HepG2 (cell line): ENCODE measurements around the gene PCAT7. TPM values are rescaled to one million over a fixed set of nuclear protein-coding genes. Genes with fewer than 3 reads are reported as not detected.
A peak's percentile ranks its signal among the peaks of the same experiment; 100 is the strongest.

Source experiments
- KDM4B ChIP-seq: sonication (generic); formaldehyde crosslinking; IDR thresholded peaks from 2 replicates; pipeline ENCODE4 v1.4.0; 2020; ENCODE audit warnings: missing genetic modification reagents
- MEIS1 ChIP-seq: sonication (generic); formaldehyde crosslinking; IDR thresholded peaks from 2 replicates; pipeline ENCODE4 v1.9.0; 2021; ENCODE audit warnings: mild to moderate bottlenecking, missing genetic modification reagents, moderate library complexity, borderline replicate concordance
- PHF21A ChIP-seq: sonication (generic); formaldehyde crosslinking; IDR thresholded peaks from 2 replicates; pipeline ENCODE4 v1.5.0; 2020; ENCODE audit warnings: mild to moderate bottlenecking, missing genetic modification reagents
- POLR2A ChIP-seq, 2 experiments: IDR thresholded peaks; 2 replicates each; pipeline ENCODE4 v1.6.1; 2011; ENCODE audit warnings: low read depth in 2 of 2, low read length in 2 of 2, mild to moderate bottlenecking in 1 of 2, moderate library complexity in 1 of 2; ENCODE audit not compliant: insufficient read depth in 1 of 2
- SIX4 ChIP-seq: sonication (generic); formaldehyde crosslinking; IDR thresholded peaks from 2 replicates; pipeline ENCODE4 v1.4.0; 2020; ENCODE audit warnings: missing genetic modification reagents
- STAG1 ChIP-seq: sonication (generic); formaldehyde crosslinking; IDR thresholded peaks from 2 replicates; pipeline ENCODE4 v1.4.0; 2020; ENCODE audit warnings: missing genetic modification reagents
- ZBTB8A ChIP-seq: sonication (generic); formaldehyde crosslinking; IDR thresholded peaks from 2 replicates; pipeline ENCODE4 v1.4.0; 2020; ENCODE audit warnings: mild to moderate bottlenecking, low read depth, missing genetic modification reagents, borderline replicate concordance
- ZMYM3 ChIP-seq: sonication (generic); formaldehyde crosslinking; IDR thresholded peaks from 2 replicates; pipeline ENCODE4 v1.5.1; 2020; ENCODE audit warnings: mild to moderate bottlenecking, missing genetic modification reagents
- ZNF446 ChIP-seq: sonication (generic); formaldehyde crosslinking; IDR thresholded peaks from 2 replicates; pipeline ENCODE4 v1.5.0; 2020; ENCODE audit warnings: mild to moderate bottlenecking, missing genetic modification reagents
- ZNF563 ChIP-seq: sonication (generic); formaldehyde crosslinking; IDR thresholded peaks from 2 replicates; pipeline ENCODE4 v1.8.0; 2022; ENCODE audit warnings: mild to moderate bottlenecking, moderate library complexity, missing genetic modification reagents
- ZNF564 ChIP-seq: sonication (generic); formaldehyde crosslinking; IDR thresholded peaks from 2 replicates; pipeline ENCODE4 v1.8.1; 2023; ENCODE audit warnings: mild to moderate bottlenecking, missing genetic modification reagents
- ZSCAN22 ChIP-seq: sonication (generic); formaldehyde crosslinking; IDR thresholded peaks from 2 replicates; pipeline ENCODE4 v1.4.0; 2020; ENCODE audit warnings: mild to moderate bottlenecking, missing genetic modification reagents
- polyA plus RNA-seq, 8 experiments: library from polyadenylated mRNA; depleted of rRNA in 3 of 8; stranded (reverse) in 7 of 8; unstranded in 1 of 8; fragments of >200 nt; fragmentation: Illumina TruSeq in 4 of 8; extraction: Trizol in 4 of 8; gene quantifications; 2 replicates each; pipeline versions ENCODE4 v1.2.1 to v1.2.3, GENCODE V29; 2011 to 2016; ENCODE audit warnings: low read depth in 4 of 8, missing spikeins in 1 of 8, mixed read lengths in 1 of 8; ENCODE audit not compliant: insufficient read depth in 1 of 8
- total RNA-seq, 5 experiments: library from RNA; depleted of rRNA; stranded (reverse); fragments of >200 nt; fragmentation: Illumina TruSeq; extraction: Trizol; gene quantifications; 2 replicates each; pipeline ENCODE4 v1.2.3, GENCODE V29; 2016; ENCODE audit warnings: low read depth in 1 of 5
- TF ChIP-seq, protein P1 (sequence below): sonication (generic); formaldehyde crosslinking; IDR thresholded peaks from 2 replicates; pipeline ENCODE4 v1.8.0; 2022; ENCODE audit warnings: missing genetic modification reagents, mild to moderate bottlenecking, inconsistent platforms, borderline replicate concordance
- TF ChIP-seq, protein P2 (sequence below), 2 experiments: fragments of 450-650 bp in 1 of 2; sonication (generic) in 1 of 2; formaldehyde crosslinking; IDR thresholded peaks; 2 replicates each; pipeline versions ENCODE4 v1.5.0 to v1.8.0; 2020 to 2022; ENCODE audit warnings: mild to moderate bottlenecking in 1 of 2, missing genetic modification reagents in 1 of 2
- TF ChIP-seq, protein P3 (sequence below): sonication (generic); formaldehyde crosslinking; IDR thresholded peaks from 2 replicates; pipeline ENCODE4 v1.4.0; 2020; ENCODE audit warnings: low read depth, mild to moderate bottlenecking, missing genetic modification reagents
- TF ChIP-seq, protein P4 (sequence below): sonication (generic); formaldehyde crosslinking; IDR thresholded peaks from 2 replicates; pipeline ENCODE4 v1.5.1; 2020; ENCODE audit warnings: missing genetic modification reagents, mild to moderate bottlenecking, borderline replicate concordance
- TF ChIP-seq, protein P5 (sequence below): sonication (generic); formaldehyde crosslinking; IDR thresholded peaks from 2 replicates; pipeline ENCODE4 v1.5.1; 2020; ENCODE audit warnings: mild to moderate bottlenecking, missing genetic modification reagents, moderate library complexity
- TF ChIP-seq, protein P6 (sequence below): sonication (generic); formaldehyde crosslinking; IDR thresholded peaks from 2 replicates; pipeline ENCODE4 v1.8.1; 2023; ENCODE audit warnings: mild to moderate bottlenecking, missing genetic modification reagents, borderline replicate concordance

The PCAT7 gene
- total and polyA plus RNA-seq, 2 of the 13 experiments (the other 11 are each of a cell fraction or from before 2014, with no cell fraction given): 2.3 to 3.9 TPM

DNA sequence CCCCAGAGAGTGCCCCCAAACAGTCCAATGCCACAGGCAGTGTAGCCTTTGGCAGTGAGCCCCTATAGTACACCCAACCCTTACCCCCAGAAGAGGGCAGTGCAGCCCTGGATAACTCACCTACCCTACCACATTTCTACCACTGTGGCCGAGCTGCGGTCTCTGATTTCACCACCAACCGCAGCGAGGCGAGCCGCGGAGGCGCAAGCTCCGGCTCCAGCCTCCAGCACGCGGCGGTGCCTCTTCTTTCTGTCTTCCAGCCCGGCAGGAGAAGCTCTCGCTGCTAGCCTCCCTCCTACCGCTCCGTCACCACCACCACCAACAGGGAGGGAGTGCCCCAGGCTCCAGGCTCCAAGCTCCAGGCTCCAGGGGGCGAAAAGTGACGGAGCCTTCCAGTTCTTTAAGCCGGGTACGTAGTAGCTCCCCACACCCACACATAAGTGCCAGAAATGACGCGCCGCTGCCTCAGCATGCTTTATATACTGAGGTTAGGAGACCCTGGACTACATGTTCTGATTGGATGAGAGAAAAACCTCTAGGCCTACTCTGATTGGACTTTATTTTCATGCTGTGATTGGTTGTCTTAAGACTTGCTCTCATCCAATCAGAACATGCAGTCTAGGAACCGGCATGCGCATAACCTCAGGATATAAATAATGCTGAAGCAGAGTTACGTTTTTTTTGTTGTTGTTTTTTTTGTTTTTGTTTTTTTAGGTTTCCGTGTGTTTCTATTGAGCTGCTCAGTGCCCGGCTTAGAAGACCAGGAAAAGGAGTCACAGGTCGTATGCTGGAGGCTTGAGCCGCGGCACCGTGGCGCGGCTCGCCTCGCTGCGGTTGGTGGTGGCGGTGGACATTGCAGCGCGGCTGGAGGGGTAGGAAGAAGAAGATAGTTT, at the start of gene PCAT7 (continued):
- TF ChIP-seq, protein P1, sequence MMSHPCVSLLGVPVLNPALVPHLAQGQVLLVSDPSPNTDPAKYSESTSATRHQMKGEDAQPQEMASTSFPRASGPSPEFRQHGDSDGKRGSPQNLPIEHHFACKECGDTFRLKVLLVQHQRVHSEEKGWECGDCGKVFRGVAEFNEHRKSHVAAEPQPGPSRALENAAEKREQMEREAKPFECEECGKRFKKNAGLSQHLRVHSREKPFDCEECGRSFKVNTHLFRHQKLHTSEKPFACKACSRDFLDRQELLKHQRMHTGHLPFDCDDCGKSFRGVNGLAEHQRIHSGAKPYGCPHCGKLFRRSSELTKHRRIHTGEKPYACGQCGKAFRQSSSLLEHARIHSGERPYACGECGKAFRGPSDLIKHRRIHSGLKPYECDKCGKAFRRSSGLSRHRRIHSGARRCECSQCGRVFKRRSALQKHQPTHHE (CRISPR knock-in tag): peak; percentile 43; the same call in 1 of the 2 replicates
- TF ChIP-seq MEIS1 (CRISPR knock-in tag) (peak; percentile 70; the same call in 1 of the 2 replicates), POLR2A (IDR thresholded peaks at IDR 0.05; ENCODE audit: insufficient read depth in 1 of 2, low read depth in 2 of 2, low read length in 2 of 2) (peak; percentile 90 to 97), ZNF563 (CRISPR knock-in tag) (peak; percentile 82; the same call in 1 of the 2 replicates), KDM4B (CRISPR knock-in tag) (no peak), ZMYM3 (CRISPR knock-in tag) (peak; percentile 17; the same call in 1 of the 2 replicates), ZNF446 (0 out of 2 replicates have a peak, but pooled peaks have one; percentile 24), ZSCAN22 (CRISPR knock-in tag) (0 out of 2 replicates have a peak, but pooled peaks have one; percentile 57), SIX4 (CRISPR knock-in tag) (peak; percentile 48), ZNF564 (no peak), STAG1 (CRISPR knock-in tag) (peak; percentile 81), ZBTB8A (CRISPR knock-in tag) (peak; percentile 46; the same call in 1 of the 2 replicates), PHF21A (CRISPR knock-in tag) (peak; percentile 75)
- TF ChIP-seq, protein P2, sequence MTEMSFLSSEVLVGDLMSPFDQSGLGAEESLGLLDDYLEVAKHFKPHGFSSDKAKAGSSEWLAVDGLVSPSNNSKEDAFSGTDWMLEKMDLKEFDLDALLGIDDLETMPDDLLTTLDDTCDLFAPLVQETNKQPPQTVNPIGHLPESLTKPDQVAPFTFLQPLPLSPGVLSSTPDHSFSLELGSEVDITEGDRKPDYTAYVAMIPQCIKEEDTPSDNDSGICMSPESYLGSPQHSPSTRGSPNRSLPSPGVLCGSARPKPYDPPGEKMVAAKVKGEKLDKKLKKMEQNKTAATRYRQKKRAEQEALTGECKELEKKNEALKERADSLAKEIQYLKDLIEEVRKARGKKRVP (CRISPR knock-in tag; IDR thresholded peaks at IDR 0.05): no peak
- TF ChIP-seq, protein P3, sequence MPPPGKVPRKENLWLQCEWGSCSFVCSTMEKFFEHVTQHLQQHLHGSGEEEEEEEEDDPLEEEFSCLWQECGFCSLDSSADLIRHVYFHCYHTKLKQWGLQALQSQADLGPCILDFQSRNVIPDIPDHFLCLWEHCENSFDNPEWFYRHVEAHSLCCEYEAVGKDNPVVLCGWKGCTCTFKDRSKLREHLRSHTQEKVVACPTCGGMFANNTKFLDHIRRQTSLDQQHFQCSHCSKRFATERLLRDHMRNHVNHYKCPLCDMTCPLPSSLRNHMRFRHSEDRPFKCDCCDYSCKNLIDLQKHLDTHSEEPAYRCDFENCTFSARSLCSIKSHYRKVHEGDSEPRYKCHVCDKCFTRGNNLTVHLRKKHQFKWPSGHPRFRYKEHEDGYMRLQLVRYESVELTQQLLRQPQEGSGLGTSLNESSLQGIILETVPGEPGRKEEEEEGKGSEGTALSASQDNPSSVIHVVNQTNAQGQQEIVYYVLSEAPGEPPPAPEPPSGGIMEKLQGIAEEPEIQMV (CRISPR knock-in tag): peak; percentile 36; the same call in 1 of the 2 replicates
- TF ChIP-seq, protein P4, sequence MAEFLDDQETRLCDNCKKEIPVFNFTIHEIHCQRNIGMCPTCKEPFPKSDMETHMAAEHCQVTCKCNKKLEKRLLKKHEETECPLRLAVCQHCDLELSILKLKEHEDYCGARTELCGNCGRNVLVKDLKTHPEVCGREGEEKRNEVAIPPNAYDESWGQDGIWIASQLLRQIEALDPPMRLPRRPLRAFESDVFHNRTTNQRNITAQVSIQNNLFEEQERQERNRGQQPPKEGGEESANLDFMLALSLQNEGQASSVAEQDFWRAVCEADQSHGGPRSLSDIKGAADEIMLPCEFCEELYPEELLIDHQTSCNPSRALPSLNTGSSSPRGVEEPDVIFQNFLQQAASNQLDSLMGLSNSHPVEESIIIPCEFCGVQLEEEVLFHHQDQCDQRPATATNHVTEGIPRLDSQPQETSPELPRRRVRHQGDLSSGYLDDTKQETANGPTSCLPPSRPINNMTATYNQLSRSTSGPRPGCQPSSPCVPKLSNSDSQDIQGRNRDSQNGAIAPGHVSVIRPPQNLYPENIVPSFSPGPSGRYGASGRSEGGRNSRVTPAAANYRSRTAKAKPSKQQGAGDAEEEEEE (CRISPR knock-in tag): no peak
- TF ChIP-seq, protein P5, sequence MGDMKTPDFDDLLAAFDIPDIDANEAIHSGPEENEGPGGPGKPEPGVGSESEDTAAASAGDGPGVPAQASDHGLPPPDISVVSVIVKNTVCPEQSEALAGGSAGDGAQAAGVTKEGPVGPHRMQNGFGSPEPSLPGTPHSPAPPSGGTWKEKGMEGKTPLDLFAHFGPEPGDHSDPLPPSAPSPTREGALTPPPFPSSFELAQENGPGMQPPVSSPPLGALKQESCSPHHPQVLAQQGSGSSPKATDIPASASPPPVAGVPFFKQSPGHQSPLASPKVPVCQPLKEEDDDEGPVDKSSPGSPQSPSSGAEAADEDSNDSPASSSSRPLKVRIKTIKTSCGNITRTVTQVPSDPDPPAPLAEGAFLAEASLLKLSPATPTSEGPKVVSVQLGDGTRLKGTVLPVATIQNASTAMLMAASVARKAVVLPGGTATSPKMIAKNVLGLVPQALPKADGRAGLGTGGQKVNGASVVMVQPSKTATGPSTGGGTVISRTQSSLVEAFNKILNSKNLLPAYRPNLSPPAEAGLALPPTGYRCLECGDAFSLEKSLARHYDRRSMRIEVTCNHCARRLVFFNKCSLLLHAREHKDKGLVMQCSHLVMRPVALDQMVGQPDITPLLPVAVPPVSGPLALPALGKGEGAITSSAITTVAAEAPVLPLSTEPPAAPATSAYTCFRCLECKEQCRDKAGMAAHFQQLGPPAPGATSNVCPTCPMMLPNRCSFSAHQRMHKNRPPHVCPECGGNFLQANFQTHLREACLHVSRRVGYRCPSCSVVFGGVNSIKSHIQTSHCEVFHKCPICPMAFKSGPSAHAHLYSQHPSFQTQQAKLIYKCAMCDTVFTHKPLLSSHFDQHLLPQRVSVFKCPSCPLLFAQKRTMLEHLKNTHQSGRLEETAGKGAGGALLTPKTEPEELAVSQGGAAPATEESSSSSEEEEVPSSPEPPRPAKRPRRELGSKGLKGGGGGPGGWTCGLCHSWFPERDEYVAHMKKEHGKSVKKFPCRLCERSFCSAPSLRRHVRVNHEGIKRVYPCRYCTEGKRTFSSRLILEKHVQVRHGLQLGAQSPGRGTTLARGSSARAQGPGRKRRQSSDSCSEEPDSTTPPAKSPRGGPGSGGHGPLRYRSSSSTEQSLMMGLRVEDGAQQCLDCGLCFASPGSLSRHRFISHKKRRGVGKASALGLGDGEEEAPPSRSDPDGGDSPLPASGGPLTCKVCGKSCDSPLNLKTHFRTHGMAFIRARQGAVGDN (CRISPR knock-in tag): peak; percentile 86
- TF ChIP-seq, protein P6, sequence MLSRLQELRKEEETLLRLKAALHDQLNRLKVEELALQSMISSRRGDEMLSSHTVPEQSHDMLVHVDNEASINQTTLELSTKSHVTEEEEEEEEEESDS (CRISPR knock-in tag): no peak
